Measurements from ENCODE around the gene NLN. TPM values are rescaled to one million over a fixed set of nuclear protein-coding genes. Genes with fewer than 3 reads are reported as not detected.

NLN gene
- total RNA-seq, 1 donor: 36.7 TPM

DNA sequence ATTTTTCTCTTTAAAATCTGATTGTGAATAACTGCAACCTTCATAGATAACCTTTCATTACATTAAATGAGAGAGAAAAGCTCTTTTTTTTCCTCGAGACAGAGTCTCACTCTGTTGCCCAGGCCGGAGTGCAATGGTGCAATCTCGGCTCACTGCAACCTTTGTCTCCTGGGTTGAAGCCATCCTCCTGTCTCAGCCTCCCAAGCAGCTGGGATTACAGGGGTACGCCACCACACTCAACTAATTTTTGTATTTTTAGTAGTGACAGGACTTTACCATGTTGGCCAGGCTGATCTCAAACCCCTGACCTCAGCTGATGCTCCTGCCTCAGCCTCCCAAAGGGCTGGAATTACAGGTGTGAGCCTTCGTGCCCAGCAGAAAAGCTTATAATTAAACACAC is 134.5 kb downstream of the NLN start:
- DNase-seq (ENCODE audit: low read depth): no peak
- H3K4me3 ChIP-seq (ENCODE audit: low read depth, low read length): no peak overlapping the region
- no peak for TF ChIP-seq CTCF (IDR thresholded peaks at IDR 0.05; ENCODE audit: insufficient read depth, low read depth, low read length)

DNA sequence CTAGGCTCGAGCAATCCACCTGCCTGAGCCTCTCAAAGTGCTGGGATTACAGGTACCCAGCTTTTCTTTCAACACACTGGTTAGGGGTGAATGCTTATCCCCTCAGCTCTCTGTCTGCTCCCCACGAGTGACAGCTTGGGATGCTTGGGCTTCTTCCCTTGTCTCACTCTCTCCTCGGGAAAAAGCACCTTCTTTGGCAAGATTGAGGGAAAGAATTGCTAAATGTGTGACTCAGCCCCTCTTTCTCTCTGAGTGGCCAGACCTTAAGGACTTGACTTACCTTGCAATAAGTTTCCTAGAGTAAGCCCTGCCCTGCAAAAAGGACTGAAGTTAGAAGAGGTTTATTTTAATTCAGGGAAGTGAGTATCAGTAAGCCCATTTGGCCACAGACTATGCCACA is 136.3 kb downstream of the NLN start:
- H3K4me3 ChIP-seq (ENCODE audit: low read depth, low read length): no peak overlapping the region
- DNase-seq (ENCODE audit: low read depth): no peak
- TF ChIP-seq CTCF (IDR thresholded peaks at IDR 0.05; ENCODE audit: insufficient read depth, low read depth, low read length): no peak

GRCh38 chr5:65861830-65862241 is 139.8 kb downstream of the NLN start:
- peak; percentile 94 for DNase-seq (ENCODE audit: low read depth)
- no peak overlapping the region for H3K4me3 ChIP-seq (ENCODE audit: low read depth, low read length)
- no peak for TF ChIP-seq CTCF (IDR thresholded peaks at IDR 0.05; ENCODE audit: insufficient read depth, low read depth, low read length)

DNA sequence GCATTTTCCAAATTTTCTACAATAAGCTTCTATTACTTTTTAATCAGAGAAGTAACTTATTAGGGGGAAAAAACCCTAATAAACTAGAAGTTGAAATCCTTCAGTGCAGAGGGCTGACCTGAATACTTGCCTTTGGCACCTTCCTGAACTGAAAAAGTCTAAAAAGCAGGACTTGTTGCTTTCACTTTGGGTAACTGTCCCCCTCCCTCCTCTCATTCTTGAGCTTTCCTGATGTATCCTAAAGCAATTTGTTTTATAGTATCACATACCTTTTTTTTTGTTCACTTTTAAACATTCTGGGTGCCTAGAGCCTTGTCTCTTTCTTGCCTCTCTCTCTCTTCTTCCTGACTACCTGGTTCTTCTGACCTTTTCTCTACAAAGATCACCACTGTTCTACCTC is 140.4 kb downstream of the NLN start:
- peak overlapping the region; percentile 11 for H3K4me3 ChIP-seq (ENCODE audit: low read depth, low read length)
- TF ChIP-seq CTCF (IDR thresholded peaks at IDR 0.05; ENCODE audit: insufficient read depth, low read depth, low read length): no peak
- no peak for DNase-seq (ENCODE audit: low read depth)

DNA sequence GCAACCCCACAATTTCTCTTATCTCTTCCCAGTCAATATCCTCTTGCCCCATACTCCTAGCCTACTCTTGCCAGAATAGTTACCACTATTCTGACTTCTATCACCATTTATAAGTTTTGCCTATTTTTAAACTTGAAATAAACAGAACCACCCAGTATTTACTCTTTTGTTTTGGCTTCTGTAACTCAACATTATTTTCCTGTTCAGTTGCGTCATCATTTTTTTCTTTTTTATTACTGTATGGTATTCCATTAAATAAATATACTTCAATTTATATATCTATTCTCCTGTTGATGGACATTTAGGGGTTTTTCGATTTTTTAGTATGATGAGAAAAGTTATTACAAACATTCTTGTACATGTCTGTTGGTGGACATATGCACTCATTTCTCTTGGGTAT is 141.7 kb downstream of the NLN start:
- H3K4me3 ChIP-seq (ENCODE audit: low read depth, low read length): no peak overlapping the region
- TF ChIP-seq CTCF (IDR thresholded peaks at IDR 0.05; ENCODE audit: insufficient read depth, low read depth, low read length): no peak
- no peak for DNase-seq (ENCODE audit: low read depth)

GRCh38 chr5:65866837-65867521 is 145.0 kb downstream of the NLN start:
- DNase-seq (ENCODE audit: low read depth): no peak
- no peak overlapping the region for H3K4me3 ChIP-seq (ENCODE audit: low read depth, low read length)
- no peak for TF ChIP-seq CTCF (IDR thresholded peaks at IDR 0.05; ENCODE audit: insufficient read depth, low read depth, low read length)
